ENCODE data around the gene EVA1A. TPM values are rescaled to one million over a fixed set of nuclear protein-coding genes. Genes with fewer than 3 reads are reported as not detected.

The EVA1A gene
- total and polyA plus RNA-seq, 2 of the 8 experiments (the other 6 are each of a cell fraction or from before 2014, with no cell fraction given) = 2.4 to 4.3 TPM

GRCh38 chr2:75493230-75493629 is 67.5 kb downstream of the EVA1A start (continued):
- TF ChIP-seq, protein P1, sequence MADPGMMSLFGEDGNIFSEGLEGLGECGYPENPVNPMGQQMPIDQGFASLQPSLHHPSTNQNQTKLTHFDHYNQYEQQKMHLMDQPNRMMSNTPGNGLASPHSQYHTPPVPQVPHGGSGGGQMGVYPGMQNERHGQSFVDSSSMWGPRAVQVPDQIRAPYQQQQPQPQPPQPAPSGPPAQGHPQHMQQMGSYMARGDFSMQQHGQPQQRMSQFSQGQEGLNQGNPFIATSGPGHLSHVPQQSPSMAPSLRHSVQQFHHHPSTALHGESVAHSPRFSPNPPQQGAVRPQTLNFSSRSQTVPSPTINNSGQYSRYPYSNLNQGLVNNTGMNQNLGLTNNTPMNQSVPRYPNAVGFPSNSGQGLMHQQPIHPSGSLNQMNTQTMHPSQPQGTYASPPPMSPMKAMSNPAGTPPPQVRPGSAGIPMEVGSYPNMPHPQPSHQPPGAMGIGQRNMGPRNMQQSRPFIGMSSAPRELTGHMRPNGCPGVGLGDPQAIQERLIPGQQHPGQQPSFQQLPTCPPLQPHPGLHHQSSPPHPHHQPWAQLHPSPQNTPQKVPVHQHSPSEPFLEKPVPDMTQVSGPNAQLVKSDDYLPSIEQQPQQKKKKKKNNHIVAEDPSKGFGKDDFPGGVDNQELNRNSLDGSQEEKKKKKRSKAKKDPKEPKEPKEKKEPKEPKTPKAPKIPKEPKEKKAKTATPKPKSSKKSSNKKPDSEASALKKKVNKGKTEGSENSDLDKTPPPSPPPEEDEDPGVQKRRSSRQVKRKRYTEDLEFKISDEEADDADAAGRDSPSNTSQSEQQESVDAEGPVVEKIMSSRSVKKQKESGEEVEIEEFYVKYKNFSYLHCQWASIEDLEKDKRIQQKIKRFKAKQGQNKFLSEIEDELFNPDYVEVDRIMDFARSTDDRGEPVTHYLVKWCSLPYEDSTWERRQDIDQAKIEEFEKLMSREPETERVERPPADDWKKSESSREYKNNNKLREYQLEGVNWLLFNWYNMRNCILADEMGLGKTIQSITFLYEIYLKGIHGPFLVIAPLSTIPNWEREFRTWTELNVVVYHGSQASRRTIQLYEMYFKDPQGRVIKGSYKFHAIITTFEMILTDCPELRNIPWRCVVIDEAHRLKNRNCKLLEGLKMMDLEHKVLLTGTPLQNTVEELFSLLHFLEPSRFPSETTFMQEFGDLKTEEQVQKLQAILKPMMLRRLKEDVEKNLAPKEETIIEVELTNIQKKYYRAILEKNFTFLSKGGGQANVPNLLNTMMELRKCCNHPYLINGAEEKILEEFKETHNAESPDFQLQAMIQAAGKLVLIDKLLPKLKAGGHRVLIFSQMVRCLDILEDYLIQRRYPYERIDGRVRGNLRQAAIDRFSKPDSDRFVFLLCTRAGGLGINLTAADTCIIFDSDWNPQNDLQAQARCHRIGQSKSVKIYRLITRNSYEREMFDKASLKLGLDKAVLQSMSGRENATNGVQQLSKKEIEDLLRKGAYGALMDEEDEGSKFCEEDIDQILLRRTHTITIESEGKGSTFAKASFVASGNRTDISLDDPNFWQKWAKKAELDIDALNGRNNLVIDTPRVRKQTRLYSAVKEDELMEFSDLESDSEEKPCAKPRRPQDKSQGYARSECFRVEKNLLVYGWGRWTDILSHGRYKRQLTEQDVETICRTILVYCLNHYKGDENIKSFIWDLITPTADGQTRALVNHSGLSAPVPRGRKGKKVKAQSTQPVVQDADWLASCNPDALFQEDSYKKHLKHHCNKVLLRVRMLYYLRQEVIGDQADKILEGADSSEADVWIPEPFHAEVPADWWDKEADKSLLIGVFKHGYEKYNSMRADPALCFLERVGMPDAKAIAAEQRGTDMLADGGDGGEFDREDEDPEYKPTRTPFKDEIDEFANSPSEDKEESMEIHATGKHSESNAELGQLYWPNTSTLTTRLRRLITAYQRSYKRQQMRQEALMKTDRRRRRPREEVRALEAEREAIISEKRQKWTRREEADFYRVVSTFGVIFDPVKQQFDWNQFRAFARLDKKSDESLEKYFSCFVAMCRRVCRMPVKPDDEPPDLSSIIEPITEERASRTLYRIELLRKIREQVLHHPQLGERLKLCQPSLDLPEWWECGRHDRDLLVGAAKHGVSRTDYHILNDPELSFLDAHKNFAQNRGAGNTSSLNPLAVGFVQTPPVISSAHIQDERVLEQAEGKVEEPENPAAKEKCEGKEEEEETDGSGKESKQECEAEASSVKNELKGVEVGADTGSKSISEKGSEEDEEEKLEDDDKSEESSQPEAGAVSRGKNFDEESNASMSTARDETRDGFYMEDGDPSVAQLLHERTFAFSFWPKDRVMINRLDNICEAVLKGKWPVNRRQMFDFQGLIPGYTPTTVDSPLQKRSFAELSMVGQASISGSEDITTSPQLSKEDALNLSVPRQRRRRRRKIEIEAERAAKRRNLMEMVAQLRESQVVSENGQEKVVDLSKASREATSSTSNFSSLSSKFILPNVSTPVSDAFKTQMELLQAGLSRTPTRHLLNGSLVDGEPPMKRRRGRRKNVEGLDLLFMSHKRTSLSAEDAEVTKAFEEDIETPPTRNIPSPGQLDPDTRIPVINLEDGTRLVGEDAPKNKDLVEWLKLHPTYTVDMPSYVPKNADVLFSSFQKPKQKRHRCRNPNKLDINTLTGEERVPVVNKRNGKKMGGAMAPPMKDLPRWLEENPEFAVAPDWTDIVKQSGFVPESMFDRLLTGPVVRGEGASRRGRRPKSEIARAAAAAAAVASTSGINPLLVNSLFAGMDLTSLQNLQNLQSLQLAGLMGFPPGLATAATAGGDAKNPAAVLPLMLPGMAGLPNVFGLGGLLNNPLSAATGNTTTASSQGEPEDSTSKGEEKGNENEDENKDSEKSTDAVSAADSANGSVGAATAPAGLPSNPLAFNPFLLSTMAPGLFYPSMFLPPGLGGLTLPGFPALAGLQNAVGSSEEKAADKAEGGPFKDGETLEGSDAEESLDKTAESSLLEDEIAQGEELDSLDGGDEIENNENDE (IDR thresholded peaks at IDR 0.05; ENCODE audit: insufficient replicate concordance, low read length) = no peak
- TF ChIP-seq KDM4A (IDR thresholded peaks at IDR 0.05; ENCODE audit: low read depth, low read length, severe bottlenecking) (no peak), SUZ12 (IDR thresholded peaks at IDR 0.05; ENCODE audit: low read length) (no peak), HDAC2 (IDR thresholded peaks at IDR 0.05; ENCODE audit: borderline replicate concordance in 1 of 2, low read depth in 2 of 2, low read length in 2 of 2) (no peak), POLR2A (IDR thresholded peaks at IDR 0.05; ENCODE audit: control extremely low read depth in 1 of 2, low read depth in 2 of 2, low read length in 2 of 2) (no peak)

Measured in H1 (cell line).